Caco-2 (cell line): Measurements from ENCODE around the gene KRTAP10-2. TPM values are rescaled to one million over a fixed set of nuclear protein-coding genes. Genes with fewer than 3 reads are reported as not detected.
A peak's percentile ranks its signal among the peaks of the same experiment; 100 is the strongest.
"Not testable (repeated sequence)": the region's sequence is repeated elsewhere in the genome, so short reads cannot be mapped to it uniquely, and the experiment has no call there.

Experiments
- BruUV-seq: library from RNA; stranded (reverse); fragments of 400-500 nt; replicated peaks from 2 replicates; lab custom pipeline; 2021; lab: Mats Ljungman, UMichigan
- CTCF ChIA-PET: fragments of 300-600 bp; sonication (Branson Sonifier 250); formaldehyde crosslinking; loops from one replicate; lab custom pipeline; 2022; ENCODE audit warnings: antibody characterized with exemption; lab: Charles Lee
- POLR2A ChIA-PET: fragments of 300-600 bp; sonication (Branson Sonifier 250); formaldehyde crosslinking; loops from one replicate; lab custom pipeline; 2022; ENCODE audit warnings: antibody characterized with exemption; lab: Charles Lee
- DNase-seq, 2 experiments: peaks; one replicate each; pipeline versions ENCODE4 v3.0.0 to v3.0.0-alpha.2; 2020 to 2022
- H3K27me3 ChIP-seq: replicated peaks from 2 replicates; pipeline ENCODE4 v1.6.0; 2011; ENCODE audit warnings: low read length; ENCODE audit not compliant: control insufficient read depth, insufficient read depth
- H3K36me3 ChIP-seq: 2 replicates; pipeline ENCODE4 v1.5.1; 2011; ENCODE audit warnings: low read length; ENCODE audit not compliant: control insufficient read depth, insufficient read depth
- H3K4me1 ChIP-seq: fragments of 250-450 bp; sonication (Bioruptor Pico); 2 replicates; pipeline ENCODE4 v1.5.1; 2020; ENCODE audit warnings: mild to moderate bottlenecking
- H3K4me3 ChIP-seq: 2 replicates; pipeline ENCODE4 v1.5.1; 2011; ENCODE audit warnings: low read depth, mild to moderate bottlenecking, control low read depth, low read length
- H3K9me3 ChIP-seq: fragments of 250-450 bp; sonication (Bioruptor Pico); 2 replicates; pipeline ENCODE4 v1.5.1; 2020; ENCODE audit warnings: mild to moderate bottlenecking, moderate library complexity
- H3K27ac Mint-ChIP-seq: one replicate; pipeline ENCODE4 v1.8.0; 2022; ENCODE audit warnings: mixed read lengths; ENCODE audit not compliant: unreplicated experiment
- H3K27me3 Mint-ChIP-seq: one replicate; pipeline ENCODE4 v1.8.0; 2022; ENCODE audit warnings: mixed read lengths; ENCODE audit not compliant: insufficient read depth, unreplicated experiment
- H3K36me3 Mint-ChIP-seq: one replicate; pipeline ENCODE4 v1.8.0; 2022; ENCODE audit warnings: mild to moderate bottlenecking, mixed read lengths; ENCODE audit not compliant: insufficient read depth, unreplicated experiment
- H3K4me1 Mint-ChIP-seq: one replicate; pipeline ENCODE4 v1.8.0; 2022; ENCODE audit warnings: low read depth, mixed read lengths; ENCODE audit not compliant: unreplicated experiment
- H3K4me3 Mint-ChIP-seq: one replicate; pipeline ENCODE4 v1.8.0; 2022; ENCODE audit warnings: mild to moderate bottlenecking, moderate library complexity, mixed read lengths; ENCODE audit not compliant: unreplicated experiment
- H3K9me3 Mint-ChIP-seq: one replicate; pipeline ENCODE4 v1.8.0; 2022; ENCODE audit warnings: mixed read lengths; ENCODE audit not compliant: unreplicated experiment
- intact Hi-C: fragments of 100-400 bp; cut with micrococcal nuclease; formaldehyde crosslinking; loops from one replicate; pipeline ENCODE4 v1.10.0; 2022; ENCODE audit not compliant: unreplicated experiment
- total RNA-seq: library from RNA; stranded (reverse); gene quantifications from 2 replicates; pipeline ENCODE4 v1.2.3, GENCODE V29; 2022
- TF ChIP-seq, protein P1 (sequence below), 2 experiments: fragments of 200-600 bp in 1 of 2; IDR thresholded peaks; 1 replicate in 1 of 2; 2 replicates in 1 of 2; pipeline versions ENCODE4 v1.5.1 to v1.8.0; 2011 to 2022; ENCODE audit warnings: antibody characterized with exemption in 1 of 2, control low read depth in 1 of 2, inconsistent platforms in 1 of 2, low read depth in 1 of 2, low read length in 1 of 2, mild to moderate bottlenecking in 1 of 2, moderate library complexity in 1 of 2; ENCODE audit not compliant: insufficient read depth in 1 of 2, severe bottlenecking in 1 of 2, unreplicated experiment in 1 of 2

Gene KRTAP10-2
- total RNA-seq, 1 experiment from 2014 or later, result not detected

GRCh38 chr21:44552681-44553080 lies 1.4 kb upstream of the KRTAP10-2 start:
- H3K4me3 ChIP-seq, result no peak overlapping the region
- no peaks in the 10 kb centered on the region for H3K9me3 ChIP-seq
- BruUV-seq, result no TSS peak
- Mint-ChIP-seq H3K27me3 (peaks cover 11% of the 10 kb centered on the region), H3K9me3 (peaks cover 4% of the 10 kb centered on the region), H3K4me1 (no peaks in the 10 kb centered on the region), H3K36me3 (no peaks in the 10 kb centered on the region), H3K4me3 (no peak overlapping the region), H3K27ac (no peak overlapping the region)
- no peaks in the 10 kb centered on the region for H3K36me3 ChIP-seq
- POLR2A ChIA-PET, result no interaction called here
- intact Hi-C loops, result no loop called here
- no peaks in the 10 kb centered on the region; the same call in 1 of the 2 replicates for H3K27me3 ChIP-seq
- CTCF ChIA-PET, result interaction anchor here (0.9 kb wide), 1 partner anchor 12 kb away, joined by 3 read pairs; no protein-coding TSS in a partner anchor
- 0 out of 2 replicates have a peak, but pooled peaks cover 3% of the 10 kb centered on the region for H3K4me1 ChIP-seq
- DNase-seq, result no peak
- TF ChIP-seq, protein P1, sequence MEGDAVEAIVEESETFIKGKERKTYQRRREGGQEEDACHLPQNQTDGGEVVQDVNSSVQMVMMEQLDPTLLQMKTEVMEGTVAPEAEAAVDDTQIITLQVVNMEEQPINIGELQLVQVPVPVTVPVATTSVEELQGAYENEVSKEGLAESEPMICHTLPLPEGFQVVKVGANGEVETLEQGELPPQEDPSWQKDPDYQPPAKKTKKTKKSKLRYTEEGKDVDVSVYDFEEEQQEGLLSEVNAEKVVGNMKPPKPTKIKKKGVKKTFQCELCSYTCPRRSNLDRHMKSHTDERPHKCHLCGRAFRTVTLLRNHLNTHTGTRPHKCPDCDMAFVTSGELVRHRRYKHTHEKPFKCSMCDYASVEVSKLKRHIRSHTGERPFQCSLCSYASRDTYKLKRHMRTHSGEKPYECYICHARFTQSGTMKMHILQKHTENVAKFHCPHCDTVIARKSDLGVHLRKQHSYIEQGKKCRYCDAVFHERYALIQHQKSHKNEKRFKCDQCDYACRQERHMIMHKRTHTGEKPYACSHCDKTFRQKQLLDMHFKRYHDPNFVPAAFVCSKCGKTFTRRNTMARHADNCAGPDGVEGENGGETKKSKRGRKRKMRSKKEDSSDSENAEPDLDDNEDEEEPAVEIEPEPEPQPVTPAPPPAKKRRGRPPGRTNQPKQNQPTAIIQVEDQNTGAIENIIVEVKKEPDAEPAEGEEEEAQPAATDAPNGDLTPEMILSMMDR (IDR thresholded peaks at IDR 0.05; ENCODE audit: insufficient read depth in 1 of 2, low read depth in 1 of 2, low read length in 1 of 2, severe bottlenecking in 1 of 2, unreplicated experiment in 1 of 2), result no peak

DNA sequence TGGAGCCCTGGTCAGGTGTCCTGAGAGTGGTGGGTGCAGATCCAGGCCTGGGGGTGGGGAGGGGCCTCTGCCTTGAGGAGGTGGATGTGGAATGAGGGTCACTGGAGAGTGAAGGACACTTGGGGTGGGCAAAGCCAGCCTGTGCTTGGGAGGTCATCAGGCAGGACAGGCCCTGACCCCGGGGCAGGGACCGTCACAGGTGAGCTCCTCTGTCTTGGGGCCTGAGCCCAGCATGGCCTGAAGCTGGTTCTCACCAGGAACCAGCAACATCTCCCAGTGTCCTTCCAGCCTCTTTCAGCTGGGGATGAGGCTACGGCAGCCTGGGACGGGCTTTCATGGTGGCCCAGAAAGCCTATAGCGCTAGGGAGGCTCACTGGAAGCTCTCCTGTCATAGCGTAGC lies 831 bp upstream of the KRTAP10-2 start:
- no peak overlapping the region for H3K4me3 Mint-ChIP-seq
- no TSS peak for BruUV-seq
- POLR2A ChIA-PET, result no interaction called here
- peaks cover 8% of the 10 kb centered on the region for H3K27me3 Mint-ChIP-seq
- peaks cover 10% of the 10 kb centered on the region for H3K9me3 Mint-ChIP-seq
- TF ChIP-seq, protein P1 (IDR thresholded peaks at IDR 0.05; ENCODE audit: insufficient read depth in 1 of 2, low read depth in 1 of 2, low read length in 1 of 2, severe bottlenecking in 1 of 2, unreplicated experiment in 1 of 2), result no peak
- Histone ChIP-seq H3K36me3 (no peaks in the 10 kb centered on the region), H3K4me3 (no peak overlapping the region), H3K9me3 (peaks cover 1% of the 10 kb centered on the region; the same call in 1 of the 2 replicates), H3K27me3 (no peaks in the 10 kb centered on the region; the same call in 1 of the 2 replicates), H3K4me1 (0 out of 2 replicates have a peak, but pooled peaks cover 3% of the 10 kb centered on the region)
- H3K27ac Mint-ChIP-seq, result no peak overlapping the region
- CTCF ChIA-PET, result interaction anchor here (0.9 kb wide), 1 partner anchor 11 kb away, joined by 3 read pairs; no protein-coding TSS in a partner anchor
- no peaks in the 10 kb centered on the region for H3K36me3 Mint-ChIP-seq
- DNase-seq, result no peak
- no peaks in the 10 kb centered on the region for H3K4me1 Mint-ChIP-seq
- intact Hi-C loops, result no loop called here

DNA sequence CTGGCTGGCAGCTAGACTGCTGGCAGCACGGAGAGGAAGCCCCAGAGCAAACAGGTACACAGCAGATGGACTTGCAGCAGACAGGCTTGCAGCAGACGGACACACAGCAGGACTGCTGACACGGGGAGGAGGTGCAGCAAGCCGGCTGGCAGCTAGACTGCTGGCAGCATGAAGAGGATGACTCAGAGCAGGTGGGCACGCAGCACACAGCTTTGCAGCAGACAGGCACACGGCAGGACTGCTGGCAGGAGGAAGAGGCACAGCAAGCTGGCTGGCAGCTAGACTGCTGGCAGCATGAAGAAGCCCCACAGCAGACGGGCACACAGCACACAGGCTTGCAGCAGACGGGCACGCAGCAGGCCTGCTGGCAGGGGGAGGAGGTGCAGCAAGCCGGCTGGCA lies 498 bp downstream of the KRTAP10-2 start:
- no peaks in the 10 kb centered on the region for H3K36me3 Mint-ChIP-seq
- no peaks in the 10 kb centered on the region for H3K36me3 ChIP-seq
- 0 out of 2 replicates have a peak, but pooled peaks cover 3% of the 10 kb centered on the region for H3K4me1 ChIP-seq
- ChIA-PET CTCF (interaction anchor here (0.7 kb wide), 1 partner anchor 77 kb away, joined by 3 read pairs; no protein-coding TSS in a partner anchor), POLR2A (no interaction called here)
- no peak overlapping the region for H3K4me3 Mint-ChIP-seq
- peak overlapping the region; percentile 59 for H3K27ac Mint-ChIP-seq
- no TSS peak for BruUV-seq
- no peaks in the 10 kb centered on the region; the same call in 1 of the 2 replicates for H3K27me3 ChIP-seq
- peaks cover 18% of the 10 kb centered on the region for H3K9me3 Mint-ChIP-seq
- DNase-seq, result no peak
- no peaks in the 10 kb centered on the region for H3K4me1 Mint-ChIP-seq
- peaks cover 5% of the 10 kb centered on the region for H3K27me3 Mint-ChIP-seq
- TF ChIP-seq, protein P1 (IDR thresholded peaks at IDR 0.05; ENCODE audit: insufficient read depth in 1 of 2, low read depth in 1 of 2, low read length in 1 of 2, severe bottlenecking in 1 of 2, unreplicated experiment in 1 of 2), result no peak
- peaks cover 6% of the 10 kb centered on the region for H3K9me3 ChIP-seq
- no peak overlapping the region for H3K4me3 ChIP-seq
- intact Hi-C loops, result no loop called here

DNA sequence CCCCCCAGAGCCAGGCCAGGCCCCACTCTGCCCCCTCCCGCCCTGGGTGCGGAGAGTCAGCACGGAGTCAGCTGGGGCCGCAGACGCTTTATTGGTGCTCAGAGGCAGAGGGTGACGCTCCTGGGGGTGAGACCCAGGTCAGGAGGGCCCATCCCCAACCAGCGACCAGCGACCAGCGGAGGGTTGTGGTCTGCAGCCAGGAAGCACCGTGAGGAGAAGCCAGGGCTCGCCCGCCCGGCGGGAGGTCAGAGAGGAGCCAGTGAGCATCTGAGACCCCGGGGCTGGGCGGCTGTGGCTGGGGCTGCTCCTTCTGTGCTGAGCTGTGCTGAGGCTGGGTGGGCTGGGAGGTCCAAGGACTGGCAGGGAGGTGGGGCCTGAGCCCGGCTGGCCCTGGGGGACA lies 1.0 kb downstream of the KRTAP10-2 start:
- DNase-seq, H3K27me3 ChIP-seq, H3K4me1 Mint-ChIP-seq, H3K36me3 Mint-ChIP-seq, H3K4me3 Mint-ChIP-seq, intact Hi-C loops, BruUV-seq, H3K27me3 Mint-ChIP-seq, POLR2A ChIA-PET, H3K4me3 ChIP-seq, H3K36me3 ChIP-seq, H3K4me1 ChIP-seq, H3K27ac Mint-ChIP-seq, H3K9me3 ChIP-seq: not testable (repeated sequence)
- CTCF ChIA-PET, result interaction anchor here (0.7 kb wide), 1 partner anchor 77 kb away, joined by 3 read pairs; no protein-coding TSS in a partner anchor
- peaks cover 18% of the 10 kb centered on the region for H3K9me3 Mint-ChIP-seq
